Thoracic aorta (tissue), 2 donors: ENCODE measurements around the gene SNRNP40. TPM values are rescaled to one million over a fixed set of nuclear protein-coding genes. Genes with fewer than 3 reads are reported as not detected.

ENCODE experiments used
- ATAC-seq: fragments of 150-250 bp; one replicate; pipeline ENCODE4 v1.8.0; 2017; ENCODE audit warnings: low read depth; ENCODE audit not compliant: insufficient number of reproducible peaks, low FRiP score
- DNase-seq: peaks from one replicate; pipeline ENCODE4 v3.0.0-alpha.2; 2020; ENCODE audit warnings: low spot score
- H3K27ac ChIP-seq, 2 donors: fragments of 200-600 bp; sonication (generic); 1 replicate in 1 of 2; 2 replicates in 1 of 2; pipeline ENCODE4 v1.5.1; 2016; ENCODE audit warnings: mild to moderate bottlenecking in 2 of 2, moderate library complexity in 2 of 2
- H3K27me3 ChIP-seq: fragments of 200-600 bp; sonication (generic); replicated peaks from 2 replicates; pipeline ENCODE4 v1.6.0; 2016; ENCODE audit warnings: mild to moderate bottlenecking; ENCODE audit not compliant: insufficient read depth
- H3K36me3 ChIP-seq: fragments of 200-600 bp; sonication (generic); one replicate; pipeline ENCODE4 v1.5.1; 2016
- H3K4me1 ChIP-seq, 2 donors: fragments of 200-600 bp; sonication (generic); 1 replicate in 1 of 2; 2 replicates in 1 of 2; pipeline versions ENCODE4 v1.5.1 to v1.6.0; 2016; ENCODE audit warnings: low read depth in 2 of 2, mild to moderate bottlenecking in 1 of 2; ENCODE audit not compliant: control insufficient read depth in 1 of 2
- H3K4me3 ChIP-seq: fragments of 200-600 bp; sonication (generic); 2 replicates; pipeline ENCODE4 v1.5.1; 2016; ENCODE audit warnings: mild to moderate bottlenecking
- H3K9me3 ChIP-seq: fragments of 200-600 bp; sonication (generic); 2 replicates; pipeline ENCODE4 v1.5.1; 2016
- total RNA-seq, 2 donors: library from RNA; depleted of rRNA; stranded (reverse); fragments of >200 nt; gene quantifications; one replicate each; pipeline versions ENCODE4 v1.1.0 to v1.2.3, GENCODE V29; 2016
- TF ChIP-seq, protein P1 (sequence below): fragments of 200-600 bp; sonication (generic); IDR thresholded peaks from one replicate; pipeline ENCODE4 v1.5.1; 2019; ENCODE audit warnings: antibody characterized with exemption

The SNRNP40 gene
- total RNA-seq, 2 donors from 2014 or later = 26.5 to 44.1 TPM

DNA sequence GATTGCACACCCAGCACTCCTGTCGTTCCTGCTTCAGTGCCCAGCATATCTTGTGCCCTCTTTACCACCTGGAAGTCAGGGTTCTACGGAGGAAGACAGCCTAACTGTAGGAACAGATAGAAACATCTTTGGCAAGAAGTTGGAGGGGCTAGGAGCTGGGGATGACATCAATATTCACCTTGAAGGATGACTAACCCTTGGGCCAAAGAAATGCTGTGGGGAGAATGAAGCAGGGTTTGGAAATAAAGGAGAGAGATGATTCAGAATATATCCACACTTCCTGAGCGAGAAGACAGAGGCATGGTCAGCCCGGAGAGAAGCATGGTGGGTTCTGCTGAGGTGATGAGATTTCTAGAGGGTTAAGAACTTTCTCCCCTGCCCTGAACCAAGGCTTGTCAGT lies 52.3 kb downstream of the SNRNP40 start:
- TF ChIP-seq, protein P1, sequence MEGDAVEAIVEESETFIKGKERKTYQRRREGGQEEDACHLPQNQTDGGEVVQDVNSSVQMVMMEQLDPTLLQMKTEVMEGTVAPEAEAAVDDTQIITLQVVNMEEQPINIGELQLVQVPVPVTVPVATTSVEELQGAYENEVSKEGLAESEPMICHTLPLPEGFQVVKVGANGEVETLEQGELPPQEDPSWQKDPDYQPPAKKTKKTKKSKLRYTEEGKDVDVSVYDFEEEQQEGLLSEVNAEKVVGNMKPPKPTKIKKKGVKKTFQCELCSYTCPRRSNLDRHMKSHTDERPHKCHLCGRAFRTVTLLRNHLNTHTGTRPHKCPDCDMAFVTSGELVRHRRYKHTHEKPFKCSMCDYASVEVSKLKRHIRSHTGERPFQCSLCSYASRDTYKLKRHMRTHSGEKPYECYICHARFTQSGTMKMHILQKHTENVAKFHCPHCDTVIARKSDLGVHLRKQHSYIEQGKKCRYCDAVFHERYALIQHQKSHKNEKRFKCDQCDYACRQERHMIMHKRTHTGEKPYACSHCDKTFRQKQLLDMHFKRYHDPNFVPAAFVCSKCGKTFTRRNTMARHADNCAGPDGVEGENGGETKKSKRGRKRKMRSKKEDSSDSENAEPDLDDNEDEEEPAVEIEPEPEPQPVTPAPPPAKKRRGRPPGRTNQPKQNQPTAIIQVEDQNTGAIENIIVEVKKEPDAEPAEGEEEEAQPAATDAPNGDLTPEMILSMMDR = no peak
- ATAC-seq = no peak
- H3K4me3 ChIP-seq = no peak overlapping the region
- H3K27ac ChIP-seq = no peak overlapping the region
- no peaks in the 10 kb centered on the region for H3K36me3 ChIP-seq
- H3K27me3 ChIP-seq = peaks cover 8% of the 10 kb centered on the region
- peaks cover 0 to under 1% of the 10 kb centered on the region in 2 donors for H3K4me1 ChIP-seq
- DNase-seq = no peak
- H3K9me3 ChIP-seq = no peaks in the 10 kb centered on the region

DNA sequence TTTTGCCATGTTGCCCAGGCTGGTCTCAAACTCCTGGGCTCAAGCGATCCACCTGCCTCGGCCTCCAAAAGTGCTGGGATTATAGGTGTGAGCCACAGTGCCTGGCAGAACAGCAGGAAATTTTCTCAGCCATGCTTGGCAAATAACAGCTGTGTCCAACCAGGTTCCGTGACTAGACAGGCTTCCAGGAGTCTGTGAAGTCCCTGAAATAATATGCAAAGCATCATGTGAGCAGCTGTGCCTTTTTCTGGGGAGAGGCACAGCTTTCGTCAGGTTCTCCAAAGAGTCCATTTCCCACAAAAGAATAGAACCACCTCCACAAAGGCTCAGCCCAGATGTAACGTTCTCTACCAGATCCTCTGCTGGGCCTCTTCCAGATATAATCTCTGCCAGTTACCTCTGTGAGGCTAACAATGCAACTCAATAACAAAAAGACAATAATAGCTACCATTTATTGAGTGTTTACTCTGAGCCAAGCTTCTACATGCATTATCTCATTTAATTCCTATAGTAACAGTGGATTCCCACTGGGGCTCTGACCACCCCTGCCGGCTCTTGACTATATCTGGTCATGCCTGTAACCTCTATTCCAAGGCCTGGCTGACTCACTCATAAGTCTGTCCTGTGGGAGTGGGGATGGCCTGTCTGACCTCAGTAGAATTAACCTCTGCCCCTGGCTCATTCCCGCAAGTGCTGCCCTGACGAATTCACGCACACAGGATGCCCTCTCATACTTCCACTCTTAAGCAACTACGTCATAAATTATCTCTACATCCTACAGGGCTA lies 52.9 kb downstream of the SNRNP40 start:
- H3K27me3 ChIP-seq = peaks cover 8% of the 10 kb centered on the region
- H3K4me1 ChIP-seq = peaks cover 4 to 7% of the 10 kb centered on the region in 2 donors
- H3K36me3 ChIP-seq = no peaks in the 10 kb centered on the region
- no peak overlapping the region for H3K27ac ChIP-seq
- H3K9me3 ChIP-seq = no peaks in the 10 kb centered on the region
- DNase-seq (no peak), ATAC-seq (no peak)
- H3K4me3 ChIP-seq = no peak overlapping the region
- TF ChIP-seq, protein P1 = no peak

DNA sequence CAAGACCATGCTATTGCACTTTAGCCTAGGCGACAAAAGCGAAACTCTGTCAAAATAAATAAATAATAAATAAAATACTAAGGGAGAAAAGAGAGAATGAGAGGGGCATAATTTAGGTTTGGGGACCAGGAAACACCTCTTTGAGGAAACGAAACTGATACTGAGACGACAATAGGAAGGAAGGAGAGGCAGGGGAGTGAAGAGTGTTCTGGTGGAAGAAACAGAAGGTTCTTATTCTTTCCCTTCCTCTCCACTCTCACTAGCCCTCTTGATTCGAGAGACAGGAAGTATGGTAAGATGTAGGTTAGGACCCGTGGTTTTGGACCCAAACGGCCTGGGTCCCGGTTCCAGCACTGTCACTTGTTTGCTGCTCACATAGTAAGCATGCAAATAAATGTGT lies 55.3 kb downstream of the SNRNP40 start:
- H3K27ac ChIP-seq = no peak overlapping the region
- DNase-seq (no peak), ATAC-seq (no peak)
- no peak overlapping the region for H3K4me3 ChIP-seq
- H3K4me1 ChIP-seq = peaks cover 4 to 9% of the 10 kb centered on the region in 2 donors
- TF ChIP-seq, protein P1 = no peak
- no peaks in the 10 kb centered on the region for H3K9me3 ChIP-seq
- peaks cover 8% of the 10 kb centered on the region for H3K27me3 ChIP-seq
- no peaks in the 10 kb centered on the region for H3K36me3 ChIP-seq

DNA sequence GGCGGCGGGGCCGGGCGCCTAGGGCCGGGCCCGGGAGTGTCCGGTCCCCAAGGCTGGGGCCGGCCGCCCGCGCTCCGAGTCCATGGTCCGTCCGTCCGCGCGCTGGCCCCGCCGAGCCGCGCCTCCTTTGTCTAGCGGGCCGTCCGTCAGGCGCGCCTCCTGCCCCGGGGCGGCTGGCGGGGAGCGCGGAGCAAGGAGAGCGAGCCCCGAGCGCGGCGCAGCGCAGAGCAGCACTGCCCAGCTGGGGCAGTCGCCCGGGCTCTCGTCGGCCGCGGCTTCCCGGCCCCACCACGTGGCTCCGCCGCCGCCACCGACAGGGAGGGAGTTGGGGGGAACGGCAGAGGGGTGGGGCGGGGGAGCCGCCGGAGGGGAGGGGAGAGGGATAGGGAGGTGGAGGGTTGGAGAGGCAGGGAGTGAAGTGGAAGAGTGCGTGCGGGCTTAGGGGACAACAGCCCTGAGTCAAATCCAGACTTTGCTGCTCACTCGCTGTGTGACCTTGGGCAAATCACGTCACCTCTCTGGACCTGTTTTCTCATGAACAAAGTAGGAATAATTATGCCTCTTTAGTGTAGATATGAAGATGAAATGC lies 56.8 kb downstream of the SNRNP40 start, which contains the start of gene NKAIN1:
TSS of gene NKAIN1 (minus strand) at position 235 of the 589 bp plus-strand sequence. CDS start 340 bp downstream, outside the sequence.
- peak within 1 kb of the TSS; percentile 54 for H3K4me3 ChIP-seq
- H3K27ac ChIP-seq = no peak within 1 kb of the TSS
- DNase-seq (no peak), ATAC-seq (no peak)
- peaks cover 4 to 9% of the 10 kb centered on the region in 2 donors for H3K4me1 ChIP-seq
- H3K27me3 ChIP-seq = peaks cover 8% of the 10 kb centered on the region
- TF ChIP-seq, protein P1 = no peak
- no peaks in the 10 kb centered on the region for H3K36me3 ChIP-seq
- H3K9me3 ChIP-seq = no peaks in the 10 kb centered on the region

DNA sequence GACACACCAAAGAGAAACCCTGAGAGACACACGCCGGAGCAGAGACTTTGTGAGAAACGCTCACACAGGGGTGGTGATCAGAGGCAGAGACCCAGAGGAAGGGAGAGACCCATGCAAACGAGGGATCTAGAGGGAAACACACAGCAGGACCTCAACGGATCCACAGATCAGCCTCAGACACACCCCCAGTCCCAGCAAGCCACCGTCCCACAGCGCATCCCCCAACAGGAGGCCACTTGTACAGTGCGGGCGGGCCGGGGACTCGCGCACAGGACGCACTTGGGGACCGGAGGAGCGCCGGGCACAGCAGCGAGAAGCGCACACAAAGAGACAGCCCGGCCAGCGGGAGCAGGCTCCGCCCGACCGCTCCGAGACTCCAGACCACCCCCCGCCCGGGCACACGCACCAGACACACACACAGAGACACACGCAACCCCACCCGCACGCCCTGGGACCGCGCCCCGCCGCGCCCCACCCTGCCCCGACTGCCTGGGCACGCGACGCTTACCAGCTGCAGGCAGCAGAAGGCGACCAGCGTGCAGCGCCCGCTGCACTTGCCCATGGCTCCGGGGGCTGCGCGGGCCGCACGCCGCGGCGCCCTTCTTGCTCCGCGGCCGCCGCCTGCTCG lies 57.5 kb downstream of the SNRNP40 start:
- Histone ChIP-seq H3K27ac (no peak overlapping the region), H3K4me3 (peak overlapping the region; percentile 52), H3K36me3 (no peaks in the 10 kb centered on the region), H3K4me1 (peaks cover 4 to 9% of the 10 kb centered on the region in 2 donors), H3K9me3 (no peaks in the 10 kb centered on the region), H3K27me3 (peaks cover 8% of the 10 kb centered on the region)
- DNase-seq (no peak), ATAC-seq (no peak)
- TF ChIP-seq, protein P1 = no peak
